Neural progenitor cell (in vitro differentiated cells): ENCODE measurements around the gene CYP26B1. TPM values are rescaled to one million over a fixed set of nuclear protein-coding genes. Genes with fewer than 3 reads are reported as not detected.

ENCODE experiments used
- DNase-seq: peaks from one replicate; pipeline ENCODE4 v3.0.0-alpha.2; 2016; ENCODE audit warnings: low spot score
- H2AFZ ChIP-seq: fragments of 200-600 bp; sonication (generic); replicated peaks from 2 replicates; pipeline ENCODE4 v1.6.1; 2016; ENCODE audit warnings: antibody characterized with exemption
- H3F3A ChIP-seq: fragments of 200-600 bp; sonication (generic); 2 replicates; pipeline ENCODE4 v1.6.1; 2016; ENCODE audit warnings: antibody characterized with exemption, low read depth
- H3K27ac ChIP-seq: fragments of 200-600 bp; sonication (generic); 2 replicates; pipeline ENCODE4 v1.5.1; 2016; ENCODE audit warnings: mild to moderate bottlenecking
- H3K27me3 ChIP-seq: fragments of 200-600 bp; sonication (generic); 2 replicates; pipeline ENCODE4 v1.6.1; 2016; ENCODE audit warnings: mild to moderate bottlenecking, moderate library complexity
- H3K36me3 ChIP-seq: fragments of 200-600 bp; sonication (generic); 2 replicates; pipeline ENCODE4 v1.5.1; 2016
- H3K4me1 ChIP-seq: fragments of 200-600 bp; sonication (generic); 2 replicates; pipeline ENCODE4 v1.6.1; 2016; ENCODE audit warnings: mixed run types
- H3K4me2 ChIP-seq: fragments of 200-600 bp; sonication (generic); 2 replicates; pipeline ENCODE4 v1.6.1; 2016
- H3K4me3 ChIP-seq: fragments of 200-600 bp; sonication (generic); 2 replicates; pipeline ENCODE4 v1.5.1; 2016
- H3K79me2 ChIP-seq: fragments of 200-600 bp; sonication (generic); 2 replicates; pipeline ENCODE4 v1.6.1; 2016; ENCODE audit warnings: low read depth
- H3K9ac ChIP-seq: fragments of 200-600 bp; sonication (generic); 2 replicates; pipeline ENCODE4 v1.6.1; 2016
- H3K9me3 ChIP-seq: fragments of 200-600 bp; sonication (generic); 2 replicates; pipeline ENCODE4 v1.5.1; 2016; ENCODE audit warnings: low read depth
- H4K20me1 ChIP-seq: fragments of 200-600 bp; sonication (generic); 2 replicates; pipeline ENCODE4 v1.6.1; 2016; ENCODE audit warnings: low read depth
- H3K27ac Mint-ChIP-seq: 3 replicates; pipeline ENCODE4 v1.8.0; 2021; ENCODE audit warnings: mixed read lengths
- H3K27me3 Mint-ChIP-seq: 2 replicates; pipeline ENCODE4 v1.8.0; 2022; ENCODE audit warnings: low read depth, mild to moderate bottlenecking, inconsistent platforms, moderate library complexity, mixed read lengths; ENCODE audit not compliant: insufficient read depth
- H3K36me3 Mint-ChIP-seq: 3 replicates; pipeline ENCODE4 v1.8.0; 2021; ENCODE audit warnings: mixed read lengths
- H3K4me1 Mint-ChIP-seq: 3 replicates; pipeline ENCODE4 v1.8.0; 2021; ENCODE audit warnings: mixed read lengths
- H3K4me3 Mint-ChIP-seq: 3 replicates; pipeline ENCODE4 v1.8.0; 2021; ENCODE audit warnings: mild to moderate bottlenecking, moderate library complexity, mixed read lengths
- H3K9me3 Mint-ChIP-seq: 3 replicates; pipeline ENCODE4 v1.8.0; 2020; ENCODE audit warnings: mixed read lengths
- EZH2 ChIP-seq: fragments of 200-600 bp; sonication (generic); IDR thresholded peaks from 2 replicates; pipeline ENCODE4 v1.6.1; 2017; ENCODE audit warnings: antibody characterized with exemption, mild to moderate bottlenecking, moderate library complexity
- EZH2phosphoT487 ChIP-seq: fragments of 200-600 bp; sonication (generic); IDR thresholded peaks from 2 replicates; pipeline ENCODE4 v1.6.1; 2017; ENCODE audit warnings: antibody characterized with exemption
- total RNA-seq: library from RNA; depleted of rRNA; stranded (reverse); fragments of >200 nt; gene quantifications from 2 replicates; pipeline ENCODE4 v1.2.3, GENCODE V29; 2015; ENCODE audit warnings: low replicate concordance
- TF ChIP-seq, protein P1 (sequence below): fragments of 200-600 bp; sonication (generic); IDR thresholded peaks from 2 replicates; pipeline ENCODE4 v1.5.1; 2017; ENCODE audit warnings: antibody characterized with exemption, mild to moderate bottlenecking

CYP26B1 gene
- total RNA-seq, 1 donor from 2014 or later, result 0.21 TPM

DNA sequence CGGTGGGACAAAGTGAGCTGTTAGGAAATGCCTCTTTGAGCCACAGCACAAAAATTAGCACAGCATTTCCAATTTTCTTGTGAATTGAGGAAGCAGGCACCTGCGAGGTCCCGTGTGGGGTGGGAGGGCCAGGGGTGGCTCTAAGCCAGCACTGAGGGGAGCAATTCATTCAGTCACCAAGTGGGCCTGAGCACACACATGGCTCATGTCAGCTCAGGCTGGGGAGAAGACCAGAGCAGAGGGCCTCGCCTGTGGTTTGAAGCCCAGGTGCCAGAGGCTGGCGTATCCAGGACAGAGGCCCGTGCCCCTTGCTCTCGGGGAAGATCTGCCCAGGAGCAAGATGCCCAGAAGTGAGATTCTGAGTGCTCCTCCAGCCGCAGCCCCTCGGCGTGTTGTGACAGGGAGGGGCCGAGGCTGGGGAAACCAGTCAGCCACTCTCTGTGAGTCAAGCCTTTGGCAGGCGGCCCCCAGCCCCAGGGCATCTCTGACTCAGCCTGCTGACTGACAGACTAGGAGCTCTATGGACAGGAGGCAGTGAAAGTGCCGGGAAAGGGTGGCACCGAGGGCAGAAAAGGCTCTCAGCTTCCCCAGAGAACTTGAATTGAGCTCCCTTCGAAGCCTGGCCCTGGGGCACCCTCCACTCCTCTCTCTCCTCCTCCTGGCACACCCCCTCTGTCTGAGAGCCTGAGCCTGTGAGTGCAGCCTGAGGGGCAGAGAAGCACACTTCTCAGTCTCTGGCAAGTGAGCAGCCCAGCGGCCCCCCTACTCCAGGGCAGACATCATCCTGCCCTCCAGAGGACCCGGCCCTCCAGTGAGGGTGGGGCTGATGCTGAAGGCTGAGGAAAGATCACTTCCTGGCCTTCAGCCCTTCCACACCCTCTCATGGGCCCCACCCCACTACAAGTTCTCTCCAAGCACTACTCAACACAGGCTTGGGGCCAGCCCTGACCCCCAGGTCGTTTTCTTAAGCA, 32.3 kb downstream of the CYP26B1 start:
- H3K27me3 Mint-ChIP-seq, result peaks cover 2% of the 10 kb centered on the region
- H3K36me3 Mint-ChIP-seq, result no peaks in the 10 kb centered on the region
- no peak overlapping the region for H3K4me2 ChIP-seq
- peaks cover 2% of the 10 kb centered on the region for H3K9me3 Mint-ChIP-seq
- no peaks in the 10 kb centered on the region for H3K27me3 ChIP-seq
- H4K20me1 ChIP-seq, result no peaks in the 10 kb centered on the region
- no peak for DNase-seq
- no peaks in the 10 kb centered on the region for H3K36me3 ChIP-seq
- TF ChIP-seq EZH2phosphoT487 (no peak), EZH2 (no peak)
- TF ChIP-seq, protein P1, sequence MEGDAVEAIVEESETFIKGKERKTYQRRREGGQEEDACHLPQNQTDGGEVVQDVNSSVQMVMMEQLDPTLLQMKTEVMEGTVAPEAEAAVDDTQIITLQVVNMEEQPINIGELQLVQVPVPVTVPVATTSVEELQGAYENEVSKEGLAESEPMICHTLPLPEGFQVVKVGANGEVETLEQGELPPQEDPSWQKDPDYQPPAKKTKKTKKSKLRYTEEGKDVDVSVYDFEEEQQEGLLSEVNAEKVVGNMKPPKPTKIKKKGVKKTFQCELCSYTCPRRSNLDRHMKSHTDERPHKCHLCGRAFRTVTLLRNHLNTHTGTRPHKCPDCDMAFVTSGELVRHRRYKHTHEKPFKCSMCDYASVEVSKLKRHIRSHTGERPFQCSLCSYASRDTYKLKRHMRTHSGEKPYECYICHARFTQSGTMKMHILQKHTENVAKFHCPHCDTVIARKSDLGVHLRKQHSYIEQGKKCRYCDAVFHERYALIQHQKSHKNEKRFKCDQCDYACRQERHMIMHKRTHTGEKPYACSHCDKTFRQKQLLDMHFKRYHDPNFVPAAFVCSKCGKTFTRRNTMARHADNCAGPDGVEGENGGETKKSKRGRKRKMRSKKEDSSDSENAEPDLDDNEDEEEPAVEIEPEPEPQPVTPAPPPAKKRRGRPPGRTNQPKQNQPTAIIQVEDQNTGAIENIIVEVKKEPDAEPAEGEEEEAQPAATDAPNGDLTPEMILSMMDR, result no peak
- H3K9ac ChIP-seq, result no peak overlapping the region
- H3K4me3 Mint-ChIP-seq, result no peak overlapping the region
- H3K79me2 ChIP-seq, result no peaks in the 10 kb centered on the region
- H2AFZ ChIP-seq, result no peak overlapping the region
- no peaks in the 10 kb centered on the region for H3F3A ChIP-seq
- H3K27ac ChIP-seq, result no peak overlapping the region
- no peak overlapping the region for H3K27ac Mint-ChIP-seq
- no peaks in the 10 kb centered on the region for H3K9me3 ChIP-seq
- no peaks in the 10 kb centered on the region for H3K4me1 ChIP-seq
- H3K4me3 ChIP-seq, result no peak overlapping the region
- H3K4me1 Mint-ChIP-seq, result peaks cover 6% of the 10 kb centered on the region

DNA sequence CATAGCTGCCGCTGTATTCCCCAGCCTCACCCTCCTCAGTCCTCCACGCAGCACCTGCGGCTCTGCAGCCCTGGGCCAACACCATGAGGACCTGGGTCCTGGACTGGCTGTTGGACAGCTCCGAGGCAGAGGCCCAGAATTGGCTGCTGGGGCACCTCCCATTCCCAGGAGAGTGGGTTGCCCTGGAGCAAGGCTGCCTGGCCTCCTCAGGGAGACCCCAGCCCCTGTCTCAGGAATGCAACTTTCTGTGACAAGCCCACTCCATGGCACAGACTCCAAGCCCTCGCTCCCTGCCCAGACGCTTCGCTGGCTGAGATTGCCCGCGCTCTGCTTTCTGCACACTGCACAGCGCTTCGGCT, 33.0 kb downstream of the CYP26B1 start:
- H3K4me3 ChIP-seq, result no peak overlapping the region
- H3K9me3 ChIP-seq, result no peaks in the 10 kb centered on the region
- Mint-ChIP-seq H3K4me3 (no peak overlapping the region), H3K36me3 (no peaks in the 10 kb centered on the region), H3K9me3 (peaks cover 2% of the 10 kb centered on the region), H3K4me1 (peaks cover 6% of the 10 kb centered on the region), H3K27ac (no peak overlapping the region), H3K27me3 (peaks cover 2% of the 10 kb centered on the region)
- no peaks in the 10 kb centered on the region for H3F3A ChIP-seq
- no peak overlapping the region for H2AFZ ChIP-seq
- no peaks in the 10 kb centered on the region for H3K4me1 ChIP-seq
- no peak overlapping the region for H3K9ac ChIP-seq
- no peak overlapping the region for H3K4me2 ChIP-seq
- TF ChIP-seq EZH2phosphoT487, result no peak
- H4K20me1 ChIP-seq, result no peaks in the 10 kb centered on the region
- H3K36me3 ChIP-seq, result no peaks in the 10 kb centered on the region
- H3K27ac ChIP-seq, result no peak overlapping the region
- no peaks in the 10 kb centered on the region for H3K27me3 ChIP-seq
- no peak for DNase-seq
- H3K79me2 ChIP-seq, result no peaks in the 10 kb centered on the region

DNA sequence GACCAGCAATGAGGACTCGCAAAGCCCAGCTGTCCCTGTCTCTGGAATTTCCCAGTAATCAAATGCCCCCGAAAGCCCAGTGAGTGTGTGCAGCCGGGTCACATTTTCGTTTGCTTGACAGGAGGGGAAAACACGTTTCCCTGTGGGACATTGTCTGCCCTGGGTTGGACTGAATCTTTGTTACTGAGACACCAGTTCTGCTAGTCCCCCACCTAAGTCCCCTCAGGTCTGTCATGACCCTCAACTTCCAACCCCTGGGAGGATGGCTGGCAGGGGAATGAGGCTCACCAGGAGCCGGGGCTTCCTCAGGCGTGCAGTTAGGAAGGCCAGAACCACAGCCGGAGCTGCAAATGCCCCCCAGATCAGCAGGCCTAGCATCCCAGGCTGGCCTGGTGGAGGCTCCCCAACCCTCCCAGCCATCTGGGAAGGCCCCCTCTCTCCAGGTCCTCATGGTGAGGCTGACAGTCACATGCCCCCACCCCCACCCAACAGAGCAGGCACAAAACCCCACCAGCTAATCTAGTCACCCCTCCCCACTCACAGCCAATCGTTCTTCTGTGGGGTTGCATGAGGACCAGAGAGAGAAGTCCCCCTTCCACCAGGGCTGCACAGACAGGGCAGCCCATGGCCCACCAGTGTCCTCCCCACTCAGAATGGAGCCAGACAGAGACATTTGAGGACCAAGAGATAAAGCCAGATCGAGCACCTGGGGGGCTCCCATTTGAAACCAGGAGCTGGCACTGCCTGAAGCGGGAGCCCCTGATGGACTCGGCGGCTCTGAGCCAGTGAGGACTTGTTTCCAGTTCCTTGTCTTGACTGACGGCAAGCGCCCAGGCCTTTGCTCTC, 33.6 kb downstream of the CYP26B1 start:
- no peak overlapping the region for H3K27ac ChIP-seq
- DNase-seq, result no peak
- peaks cover 3% of the 10 kb centered on the region for H3K27me3 Mint-ChIP-seq
- no peaks in the 10 kb centered on the region for H3K36me3 Mint-ChIP-seq
- H3K4me3 Mint-ChIP-seq, result no peak overlapping the region
- no peaks in the 10 kb centered on the region for H3K9me3 ChIP-seq
- H3K4me2 ChIP-seq, result no peak overlapping the region
- no peaks in the 10 kb centered on the region for H3F3A ChIP-seq
- no peak overlapping the region for H3K9ac ChIP-seq
- TF ChIP-seq, protein P1, result no peak
- TF ChIP-seq EZH2, result no peak
- TF ChIP-seq EZH2phosphoT487, result no peak
- H3K27me3 ChIP-seq, result no peaks in the 10 kb centered on the region
- no peaks in the 10 kb centered on the region for H4K20me1 ChIP-seq
- no peaks in the 10 kb centered on the region for H3K79me2 ChIP-seq
- no peak overlapping the region for H2AFZ ChIP-seq
- H3K4me3 ChIP-seq, result no peak overlapping the region
- H3K4me1 ChIP-seq, result no peaks in the 10 kb centered on the region
- H3K27ac Mint-ChIP-seq, result no peak overlapping the region
- peaks cover 5% of the 10 kb centered on the region for H3K9me3 Mint-ChIP-seq
- peaks cover 8% of the 10 kb centered on the region for H3K4me1 Mint-ChIP-seq
- H3K36me3 ChIP-seq, result no peaks in the 10 kb centered on the region
